Spinal cord (tissue), 10 donors: ENCODE results near the gene NCAPD3. TPM values are rescaled to one million over a fixed set of nuclear protein-coding genes. Genes with fewer than 3 reads are reported as not detected.
A peak's percentile ranks its signal among the peaks of the same experiment; 100 is the strongest.

Experiments
- DNase-seq, 6 donors: peaks; one replicate each; pipeline versions ENCODE4 v3.0.0 to v3.0.0-alpha.2; 2013 to 2015; ENCODE audit warnings: low spot score in 6 of 6, low read depth in 4 of 6
- H3K27ac ChIP-seq: one replicate; pipeline ENCODE4 v1.5.1; 2013; ENCODE audit warnings: low read depth, low read length, control low read depth
- H3K27me3 ChIP-seq: one replicate; pipeline ENCODE4 v1.6.1; 2013; ENCODE audit warnings: low read length; ENCODE audit not compliant: control insufficient read depth, insufficient read depth
- H3K36me3 ChIP-seq: one replicate; pipeline ENCODE4 v1.6.1; 2013; ENCODE audit warnings: low read length; ENCODE audit not compliant: control insufficient read depth, insufficient read depth
- H3K4me1 ChIP-seq: one replicate; pipeline ENCODE4 v1.6.1; 2013; ENCODE audit warnings: low read length; ENCODE audit not compliant: control insufficient read depth, insufficient read depth
- H3K4me3 ChIP-seq: one replicate; pipeline ENCODE4 v1.5.1; 2013; ENCODE audit warnings: low read depth, low read length, control low read depth
- H3K9me3 ChIP-seq: one replicate; pipeline ENCODE4 v1.6.1; 2013; ENCODE audit warnings: low read length; ENCODE audit not compliant: control insufficient read depth, insufficient read depth
- WGBS: methylation state at CpG from one replicate; pipeline ENCODE4 v1.1.5; 2013; ENCODE audit warnings: missing lambda C conversion rate; ENCODE audit not compliant: insufficient coverage; 5-methylcytosine and 5-hydroxymethylcytosine counted together
- polyA plus RNA-seq, 2 donors: library from polyadenylated mRNA; unstranded; fragments of 120-200 nt; gene quantifications; one replicate each; pipeline ENCODE4 v1.2.1, GENCODE V29; 2013; ENCODE audit not compliant: insufficient read length in 2 of 2
- total RNA-seq, 2 donors: library from RNA; depleted of rRNA in 1 of 2; stranded (reverse); fragments of 120-200 nt in 1 of 2; fragments of >200 nt in 1 of 2; gene quantifications; one replicate each; pipeline versions ENCODE4 v1.2.3 to v1.2.4, GENCODE V29; 2013 to 2014
- donor health status: healthy.

Gene NCAPD3
- total and polyA plus RNA-seq, 4 donors, result 18.8 to 23.0 (median 21.8) TPM

- 100% methylated on average over 3 of the region's 6 CpGs for WGBS
- no peaks in the 10 kb centered on the region for H3K9me3 ChIP-seq
Measured at GRCh38 chr11:134142536-134142935, 81.2 kb downstream of the NCAPD3 start.

GRCh38 chr11:134140961-134141490, 82.7 kb downstream of the NCAPD3 start:
- Histone ChIP-seq H3K4me3 (no peak overlapping the region), H3K9me3 (no peaks in the 10 kb centered on the region), H3K36me3 (peaks cover 24% of the 10 kb centered on the region), H3K4me1 (peaks cover 8% of the 10 kb centered on the region), H3K27ac (no peak overlapping the region), H3K27me3 (no peaks in the 10 kb centered on the region)
- DNase-seq, result no peak
- WGBS, result 97% methylated on average over 7 of the region's 7 CpGs

More at GRCh38 chr11:134142536-134142935, 81.2 kb downstream of the NCAPD3 start:
- Histone ChIP-seq H3K27ac (no peak overlapping the region), H3K27me3 (no peaks in the 10 kb centered on the region), H3K36me3 (peaks cover 38% of the 10 kb centered on the region), H3K4me3 (no peak overlapping the region), H3K4me1 (peaks cover 8% of the 10 kb centered on the region)
- no peak for DNase-seq

- peaks cover 17% of the 10 kb centered on the region for H3K36me3 ChIP-seq
- H3K4me1 ChIP-seq, result peaks cover 8% of the 10 kb centered on the region
- peak overlapping the region; percentile 48 for H3K27ac ChIP-seq
- peak; percentile 69 to 96 (median 78) for DNase-seq
- 33% methylated on average over 8 of the region's 10 CpGs for WGBS
- H3K4me3 ChIP-seq, result no peak overlapping the region
- H3K27me3 ChIP-seq, result no peaks in the 10 kb centered on the region
- no peaks in the 10 kb centered on the region for H3K9me3 ChIP-seq
Measured at GRCh38 chr11:134139873-134140331, 83.9 kb downstream of the NCAPD3 start.

- H3K27ac ChIP-seq, result peak overlapping the region; percentile 48
- no peak for DNase-seq
- WGBS, result 57% methylated on average over 9 of the region's 12 CpGs
- H3K4me1 ChIP-seq, result peaks cover 8% of the 10 kb centered on the region
- peaks cover 14% of the 10 kb centered on the region for H3K36me3 ChIP-seq
- H3K27me3 ChIP-seq, result no peaks in the 10 kb centered on the region
- no peaks in the 10 kb centered on the region for H3K9me3 ChIP-seq
- H3K4me3 ChIP-seq, result no peak overlapping the region
Measured at GRCh38 chr11:134139303-134139872, 84.4 kb downstream of the NCAPD3 start.

- Histone ChIP-seq H3K9me3 (peaks cover 2% of the 10 kb centered on the region), H3K27ac (no peak overlapping the region), H3K4me1 (peaks cover 8% of the 10 kb centered on the region), H3K36me3 (peaks cover 14% of the 10 kb centered on the region), H3K4me3 (no peak overlapping the region), H3K27me3 (no peaks in the 10 kb centered on the region)
- 93% methylated on average over 3 of the region's 9 CpGs for WGBS
- no peak for DNase-seq
Measured at GRCh38 chr11:134138376-134138775, 85.4 kb downstream of the NCAPD3 start.

GRCh38 chr11:134134167-134134566, 89.6 kb downstream of the NCAPD3 start:
- peaks cover 11% of the 10 kb centered on the region for H3K9me3 ChIP-seq
- peaks cover under 1% of the 10 kb centered on the region for H3K4me1 ChIP-seq
- no peaks in the 10 kb centered on the region for H3K36me3 ChIP-seq
- DNase-seq, result no peak
- no peak overlapping the region for H3K27ac ChIP-seq
- H3K4me3 ChIP-seq, result no peak overlapping the region
- WGBS, result no CpG with 5 or more reads among the region's 1 CpG
- no peaks in the 10 kb centered on the region for H3K27me3 ChIP-seq

- Histone ChIP-seq H3K9me3 (peaks cover 11% of the 10 kb centered on the region), H3K36me3 (no peaks in the 10 kb centered on the region), H3K4me3 (no peak overlapping the region), H3K27ac (no peak overlapping the region), H3K4me1 (no peaks in the 10 kb centered on the region), H3K27me3 (no peaks in the 10 kb centered on the region)
- DNase-seq, result no peak
Measured at GRCh38 chr11:134132808-134133207, 91.0 kb downstream of the NCAPD3 start.

- Histone ChIP-seq H3K9me3 (peaks cover 11% of the 10 kb centered on the region), H3K4me1 (no peaks in the 10 kb centered on the region), H3K4me3 (no peak overlapping the region), H3K36me3 (no peaks in the 10 kb centered on the region), H3K27ac (no peak overlapping the region), H3K27me3 (no peaks in the 10 kb centered on the region)
- DNase-seq, result no peak
- 100% methylated on average over 2 of the region's 2 CpGs for WGBS
Measured at GRCh38 chr11:134131628-134132244, 92.0 kb downstream of the NCAPD3 start.

GRCh38 chr11:134126217-134126822, 97.4 kb downstream of the NCAPD3 start:
- H3K27me3 ChIP-seq, result no peaks in the 10 kb centered on the region
- DNase-seq, result peak in 2 of 6 donors; percentile 43 to 47
- peaks cover 5% of the 10 kb centered on the region for H3K4me1 ChIP-seq
- H3K27ac ChIP-seq, result no peak overlapping the region
- no peak overlapping the region for H3K4me3 ChIP-seq
- H3K9me3 ChIP-seq, result peaks cover 3% of the 10 kb centered on the region
- 17% methylated on average over 1 of the region's 1 CpG for WGBS
- no peaks in the 10 kb centered on the region for H3K36me3 ChIP-seq
